ENCODE results near the gene PRKCI.
"Not testable (repeated sequence)": the region's sequence is repeated elsewhere in the genome, so short reads cannot be mapped to it uniquely, and the experiment has no call there.

Gene PRKCI

DNA sequence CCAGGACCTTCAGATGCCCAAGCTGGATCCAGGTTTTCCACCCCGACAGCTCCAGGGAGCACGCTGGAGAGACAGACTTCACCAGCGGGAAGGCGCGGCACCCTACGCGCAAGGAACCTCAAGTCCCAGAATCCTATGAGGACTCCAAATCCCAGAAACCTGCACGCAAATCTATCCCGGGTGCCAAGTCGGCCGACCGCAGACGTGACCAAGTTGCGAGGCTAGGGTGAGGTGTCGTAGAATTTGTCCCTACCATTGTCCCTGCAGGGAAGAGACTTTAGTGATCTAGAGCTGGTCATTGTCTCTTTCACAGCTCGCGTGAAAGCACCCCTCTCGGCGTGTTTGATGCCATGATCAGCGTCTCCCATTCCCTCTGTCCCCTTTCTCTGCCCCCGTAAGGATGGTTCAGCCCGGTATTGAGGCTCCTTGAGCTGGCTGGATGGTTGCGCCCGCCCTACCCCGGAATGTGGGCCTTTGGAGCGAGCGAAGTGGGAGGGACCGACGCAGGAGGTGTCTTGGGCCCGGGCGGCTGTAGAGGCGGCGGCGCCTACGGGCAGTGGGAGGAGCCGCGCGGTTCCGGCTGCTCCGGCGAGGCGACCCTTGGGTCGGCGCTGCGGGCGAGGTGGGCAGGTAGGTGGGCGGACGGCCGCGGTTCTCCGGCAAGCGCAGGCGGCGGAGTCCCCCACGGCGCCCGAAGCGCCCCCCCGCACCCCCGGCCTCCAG, at the start of gene PRKCI:
Gene PRKCI (plus strand): TSS at position 501 of the 723 bp plus-strand sequence. CDS start 246 bp downstream, outside the sequence.
- DNase-seq (ENCODE audit: low spot score): peak; percentile 87

DNA sequence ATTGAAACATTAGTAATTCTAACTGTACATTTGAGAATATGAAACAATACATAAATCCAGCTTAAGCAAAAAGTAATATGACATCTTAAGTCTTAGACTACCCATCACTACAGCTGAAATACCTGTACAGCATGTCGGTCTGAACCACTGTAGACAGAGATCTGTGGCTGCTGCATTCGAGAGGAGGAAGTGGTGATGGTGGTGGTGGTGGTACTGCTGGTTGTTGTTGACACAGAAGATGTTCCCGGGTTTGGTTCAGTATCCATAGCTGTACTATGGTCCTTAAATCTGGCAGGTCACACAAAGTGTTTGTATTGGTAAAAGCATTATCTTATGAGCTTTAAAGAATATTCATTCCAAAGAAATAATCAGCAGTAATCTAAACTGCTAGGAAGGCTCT, 43.6 kb upstream of the PRKCI start:
- DNase-seq (ENCODE audit: low spot score): no peak

DNA sequence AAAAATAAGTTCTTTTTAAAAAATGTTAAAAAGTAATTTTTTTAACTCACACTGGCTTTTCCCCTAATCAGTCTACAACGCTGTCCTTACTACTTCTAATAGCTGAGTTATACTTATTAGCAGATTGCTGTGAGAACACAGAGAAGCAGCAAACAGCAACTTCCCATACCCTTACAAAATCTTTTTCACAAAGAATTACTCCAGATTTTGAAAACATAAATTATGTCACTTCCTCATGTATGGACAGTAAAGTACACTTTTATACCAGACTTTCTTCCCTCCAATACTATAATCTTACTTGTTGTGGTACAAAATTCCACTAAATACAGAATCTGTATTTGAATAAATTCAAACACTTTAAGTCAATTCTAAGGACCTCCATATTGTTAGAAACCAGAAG, 42.8 kb upstream of the PRKCI start:
- no peak for DNase-seq (ENCODE audit: low spot score)

DNA sequence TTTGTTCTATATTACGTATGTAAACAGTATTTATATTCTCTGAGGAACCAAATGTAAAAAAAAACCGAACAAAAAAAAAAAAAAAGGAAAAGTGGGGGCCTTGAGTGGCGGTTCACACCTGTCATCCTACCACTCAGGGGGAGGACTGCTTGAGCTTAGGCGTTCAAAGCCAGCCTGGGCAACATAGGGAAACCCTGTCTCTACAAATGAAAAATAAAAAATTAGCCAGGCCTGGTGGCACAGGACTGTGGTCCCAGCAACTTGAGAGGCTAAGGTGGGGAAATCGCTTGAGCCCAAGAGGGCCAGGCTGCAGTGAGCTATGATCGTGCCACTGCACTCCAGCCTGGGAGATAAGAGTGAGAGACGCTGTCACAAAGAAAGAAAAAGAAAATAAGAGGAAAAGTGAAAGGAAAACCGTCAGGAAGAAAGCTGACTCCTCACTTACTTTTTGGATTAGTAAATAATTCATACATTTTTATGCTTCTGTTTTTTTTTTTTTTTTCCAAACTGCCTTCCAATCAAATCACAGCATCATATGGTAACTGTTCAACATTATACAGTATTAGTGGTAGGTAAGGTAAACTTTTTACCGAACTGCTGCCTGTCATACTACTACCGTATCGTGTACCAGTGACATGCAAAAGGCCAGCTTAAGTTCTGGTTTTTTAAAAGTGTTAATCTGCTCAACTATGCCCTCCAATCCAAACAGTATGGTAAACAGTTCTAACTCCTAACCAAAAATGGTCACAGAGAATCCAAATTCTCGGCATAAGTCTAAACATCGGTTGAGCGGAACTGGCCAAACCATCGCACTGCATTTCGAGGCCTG, 41.9 kb upstream of the PRKCI start:
- peak; percentile 47 for DNase-seq (ENCODE audit: low spot score)

DNA sequence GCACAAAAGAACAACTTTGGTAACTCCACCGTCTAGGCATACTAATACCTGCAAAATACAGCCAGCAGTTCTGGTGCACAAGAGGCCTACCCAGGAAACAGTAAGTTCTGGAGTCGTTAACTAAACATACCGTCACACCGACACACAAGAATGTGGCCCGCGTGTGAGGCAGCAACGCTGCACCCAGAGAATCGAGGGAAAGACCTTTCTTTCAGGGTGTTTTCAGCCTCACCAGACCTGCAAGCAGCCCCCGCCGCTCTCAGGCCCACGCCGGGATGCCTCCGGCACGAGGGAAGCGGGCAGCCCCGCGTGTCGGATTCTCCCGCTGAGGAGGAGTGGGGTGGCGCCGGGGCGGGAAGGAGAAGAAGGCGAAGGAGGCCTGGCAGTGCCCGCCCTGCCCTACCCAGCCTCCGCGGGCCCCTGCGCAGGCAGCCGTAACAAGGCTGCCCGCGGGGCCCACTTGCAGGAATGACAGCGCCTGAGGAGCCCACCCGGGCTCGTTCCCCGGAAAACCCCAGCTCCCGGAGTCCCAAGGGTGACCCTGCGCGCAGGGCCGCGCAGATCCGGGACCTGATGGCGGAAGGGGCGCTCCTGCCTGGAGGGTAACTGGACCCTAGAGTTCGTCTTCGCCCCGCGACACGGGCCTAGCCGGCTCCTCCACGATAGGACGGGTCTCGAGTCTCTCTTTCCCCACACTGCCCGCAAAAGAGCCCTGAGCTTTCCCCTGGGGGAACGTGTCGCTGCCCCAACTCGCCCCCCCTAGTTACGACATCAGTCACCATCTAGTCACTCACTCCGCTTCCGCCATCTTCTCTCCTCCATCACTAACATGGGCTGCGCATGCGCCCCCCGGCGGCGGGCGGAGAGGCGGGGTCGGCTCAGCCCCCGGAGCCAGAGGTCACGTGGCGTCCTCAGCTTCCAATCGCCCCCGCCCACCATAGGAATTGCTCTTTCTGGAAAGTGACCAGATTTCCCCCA, 41.0 kb upstream of the PRKCI start, which contains the start of gene PHC3:
Gene PHC3 (minus strand): TSS at position 826 of the 978 bp plus-strand sequence. CDS start 18 bp downstream, at position 808.
- DNase-seq (ENCODE audit: low spot score): peak; percentile 87

DNA sequence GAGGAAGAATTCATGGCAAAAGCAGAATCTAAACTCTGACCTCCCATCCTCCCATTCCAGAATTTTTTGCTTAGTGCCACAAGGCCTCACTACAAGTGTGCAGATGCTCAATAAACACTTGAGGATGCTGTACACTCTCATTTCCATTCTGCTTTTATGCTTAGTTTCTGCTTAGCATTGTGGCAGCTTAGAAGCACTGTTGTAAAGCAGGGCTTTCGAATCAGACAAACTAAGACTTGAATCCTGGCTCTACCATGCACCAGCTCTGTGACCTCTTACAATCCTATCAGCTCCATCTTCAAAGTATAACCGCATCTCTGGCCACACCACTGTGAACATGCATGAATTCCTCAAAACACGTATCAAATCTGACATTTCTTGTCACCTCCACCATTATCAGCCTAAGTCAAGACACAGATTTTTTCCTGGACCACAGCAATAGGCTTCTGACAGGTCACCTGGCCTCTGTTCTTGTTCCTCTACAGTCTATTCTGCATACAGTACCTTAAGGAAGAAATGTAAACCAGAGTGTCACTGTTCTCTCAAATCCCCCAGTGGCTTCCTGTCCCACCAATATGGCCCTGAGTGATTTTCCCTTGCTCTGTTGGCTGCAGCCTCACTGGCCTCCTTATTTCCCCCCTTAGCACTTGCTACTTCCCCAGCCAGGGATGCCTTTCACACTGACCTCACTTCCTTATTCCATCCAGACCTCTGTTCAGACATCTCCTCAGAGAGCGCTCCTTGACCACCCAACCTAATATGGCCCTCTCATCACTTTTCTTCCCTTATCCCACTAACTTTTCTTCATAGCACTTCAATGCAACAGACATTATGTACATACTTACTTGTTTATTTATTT, 32.6 kb upstream of the PRKCI start:
- no peak for DNase-seq (ENCODE audit: low spot score)

DNA sequence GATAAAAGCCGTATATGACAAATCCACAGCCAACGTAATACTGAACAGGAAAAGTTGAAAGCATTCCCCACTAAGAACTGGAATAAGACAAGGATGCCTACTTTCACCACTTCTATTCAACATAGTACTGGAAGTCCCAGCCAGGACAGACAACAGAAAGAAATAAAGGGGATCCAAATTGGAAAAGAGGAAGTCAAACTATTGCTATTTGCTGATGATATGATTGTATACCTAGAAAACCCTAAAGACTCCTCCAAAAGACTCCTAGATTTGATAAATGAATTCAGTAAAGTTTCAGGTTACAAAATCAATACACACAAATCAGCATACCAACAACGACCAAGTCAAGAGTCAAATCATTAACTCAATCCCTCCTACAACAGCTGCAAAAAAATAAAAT, 26.5 kb upstream of the PRKCI start:
- not testable (repeated sequence) for DNase-seq (ENCODE audit: low spot score)

DNA sequence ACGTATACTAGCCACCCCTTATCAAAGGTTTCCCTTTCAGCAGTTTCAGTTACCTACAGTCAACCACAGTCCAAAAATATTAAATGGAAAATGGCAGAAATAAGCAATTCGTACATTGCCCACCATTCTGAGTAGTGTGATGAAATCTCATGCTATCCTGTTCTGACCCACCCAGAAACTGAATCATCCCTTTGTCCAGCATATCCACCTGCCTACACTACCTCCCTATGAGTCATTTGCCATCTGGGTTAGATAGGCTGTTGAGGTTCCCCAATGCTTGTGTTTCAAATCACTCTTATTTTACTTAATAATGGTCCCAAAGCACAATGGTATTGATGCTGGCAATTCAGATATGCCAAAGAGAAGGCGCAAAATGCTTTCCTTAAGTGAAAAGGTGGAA, 25.4 kb upstream of the PRKCI start:
- no peak for DNase-seq (ENCODE audit: low spot score)

DNA sequence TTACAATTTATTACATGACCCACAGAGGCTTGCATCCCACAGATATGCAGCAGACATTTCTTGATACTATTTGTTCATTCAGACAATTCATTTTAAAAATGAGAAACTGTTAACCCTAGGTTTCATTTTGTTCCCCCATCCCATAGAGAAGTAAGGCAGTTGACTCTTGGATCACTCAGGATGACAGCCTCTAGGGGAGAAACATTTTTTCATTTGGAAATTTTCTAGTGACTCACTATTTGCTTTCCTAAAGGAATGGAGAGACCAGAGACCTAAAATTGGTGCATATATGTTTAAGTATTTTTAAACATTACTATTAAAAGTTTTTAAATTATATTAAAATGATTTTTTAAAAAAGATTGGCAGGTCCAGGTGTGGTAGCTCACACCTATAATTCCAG, 21.2 kb upstream of the PRKCI start:
- DNase-seq (ENCODE audit: low spot score): no peak

DNA sequence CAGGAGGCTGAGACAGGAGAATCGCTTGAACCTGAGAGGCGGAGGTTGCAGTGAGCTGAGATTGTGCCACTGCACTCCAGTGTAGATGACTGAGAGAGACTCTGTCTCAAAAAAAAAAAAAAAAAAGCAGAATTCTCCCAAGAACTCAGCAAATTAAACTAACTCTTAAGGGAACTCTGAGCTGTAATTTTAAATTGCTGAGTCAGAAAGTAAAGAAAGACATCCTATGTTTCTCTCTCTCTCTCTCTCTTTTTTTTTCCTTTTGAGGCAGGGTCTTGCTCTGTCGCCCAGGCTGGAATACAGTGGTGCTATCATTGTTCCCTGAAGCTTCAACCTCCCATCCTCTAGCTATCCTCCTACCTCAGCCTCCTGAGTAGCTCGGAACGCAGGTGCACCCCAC, 20.7 kb upstream of the PRKCI start:
- no peak for DNase-seq (ENCODE audit: low spot score)

DNA sequence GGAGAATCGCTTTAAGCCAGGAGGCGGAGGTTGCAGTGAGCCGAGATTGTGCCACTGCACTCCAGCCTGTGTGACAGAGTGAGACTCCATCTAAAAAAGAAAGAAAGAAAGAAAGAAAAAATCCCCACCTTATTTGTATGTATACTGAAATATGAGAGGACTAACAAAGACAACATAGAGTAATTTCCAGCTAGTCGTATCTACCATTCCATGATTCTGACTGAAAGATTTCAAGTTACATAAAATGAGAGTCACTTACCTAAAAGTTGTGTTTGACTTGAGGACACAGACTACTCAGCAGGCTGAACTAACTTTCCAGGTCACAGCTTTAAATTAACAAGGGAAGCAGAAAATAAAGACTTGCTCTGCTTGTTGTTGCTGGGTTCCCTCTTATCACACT, 18.8 kb upstream of the PRKCI start:
- no peak for DNase-seq (ENCODE audit: low spot score)

DNA sequence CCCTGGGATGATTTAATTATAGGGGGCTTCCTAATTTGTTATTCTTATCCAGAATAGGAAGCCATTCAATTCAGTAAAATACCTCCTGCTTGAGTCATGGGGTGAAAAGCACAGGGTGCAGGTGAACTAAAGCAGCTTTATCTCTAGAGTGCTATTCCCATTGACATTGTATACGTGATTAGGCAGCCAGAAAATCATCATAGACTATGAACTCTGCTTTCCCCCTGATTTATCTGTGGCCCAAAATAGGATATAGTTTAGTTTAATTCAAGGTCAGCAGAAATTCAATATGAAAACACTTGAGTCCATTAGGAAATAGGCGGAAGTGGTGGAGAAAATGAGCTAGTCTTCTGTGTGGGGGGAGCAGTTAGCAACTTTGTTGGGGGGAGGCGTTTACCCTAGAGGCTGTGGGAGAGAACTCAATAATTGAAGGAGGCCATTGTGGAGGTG, 18.2 kb upstream of the PRKCI start:
- DNase-seq (ENCODE audit: low spot score): no peak

DNA sequence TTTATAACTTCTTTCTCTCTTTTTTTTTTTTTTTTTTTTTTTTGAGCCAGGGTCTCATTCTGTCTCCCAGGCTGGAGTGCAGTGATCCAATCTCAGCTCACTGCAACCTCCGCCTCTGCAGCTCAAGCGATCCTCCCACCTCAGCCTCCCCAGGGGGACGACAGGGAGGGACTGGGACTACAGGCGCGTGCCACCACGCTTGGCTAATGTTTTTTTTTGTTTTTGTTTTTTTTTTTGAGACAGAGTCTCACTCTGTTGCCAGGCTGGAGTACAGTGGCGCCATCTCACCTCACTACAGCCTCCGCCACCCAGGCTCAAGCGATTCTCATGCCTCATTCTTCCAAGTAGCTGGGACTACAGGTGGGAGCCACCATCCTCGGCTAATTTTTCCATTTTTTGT, 17.7 kb upstream of the PRKCI start:
- DNase-seq (ENCODE audit: low spot score): no peak

DNA sequence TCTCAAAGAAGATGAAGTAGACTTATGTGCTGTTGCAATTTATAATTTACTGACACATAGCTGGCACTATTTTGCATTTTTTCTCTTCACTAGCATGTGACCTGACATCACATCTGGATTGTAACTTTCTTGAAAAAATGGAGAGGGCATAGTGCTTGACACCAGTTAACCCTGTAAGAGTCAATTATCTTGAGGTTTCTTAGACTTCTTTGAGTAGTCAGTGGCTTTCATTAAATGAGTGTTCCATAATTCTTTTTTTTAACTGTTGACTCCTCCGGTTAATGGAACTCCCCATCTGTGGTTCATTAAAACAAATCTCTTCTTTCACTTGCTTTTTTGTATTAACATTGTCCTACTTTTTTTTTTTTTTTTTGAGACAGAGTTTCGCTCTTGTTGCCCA, 16.9 kb upstream of the PRKCI start:
- DNase-seq (ENCODE audit: low spot score): no peak

DNA sequence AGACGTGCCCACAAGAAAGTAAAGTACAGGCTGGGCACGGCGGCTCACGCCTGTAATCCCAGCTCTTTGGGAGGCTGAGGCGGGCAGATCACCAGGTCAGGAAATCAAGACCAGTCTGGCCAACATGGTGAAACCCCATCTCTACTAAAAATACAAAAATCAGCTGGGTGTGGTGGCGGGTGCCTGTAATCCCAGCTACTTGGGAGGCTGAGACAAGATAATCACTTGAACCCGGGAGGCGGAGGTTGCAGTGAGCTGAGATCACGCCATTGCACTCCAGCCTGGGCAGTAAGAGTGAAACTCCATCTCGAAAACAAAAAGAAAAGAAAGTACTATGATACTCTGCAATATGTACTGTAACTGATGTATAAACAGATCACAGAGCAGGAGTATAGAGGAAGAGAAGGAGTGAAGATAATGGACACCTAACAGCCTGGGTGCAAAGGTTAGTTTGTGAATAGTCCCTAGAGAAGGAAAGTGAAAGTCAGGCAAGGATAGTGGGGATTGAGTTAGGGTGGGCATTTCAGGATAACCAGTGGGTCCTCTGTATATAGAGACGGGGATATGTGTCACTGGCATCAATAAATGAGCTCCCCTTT, 16.0 kb upstream of the PRKCI start:
- not testable (repeated sequence) for DNase-seq (ENCODE audit: low spot score)

DNA sequence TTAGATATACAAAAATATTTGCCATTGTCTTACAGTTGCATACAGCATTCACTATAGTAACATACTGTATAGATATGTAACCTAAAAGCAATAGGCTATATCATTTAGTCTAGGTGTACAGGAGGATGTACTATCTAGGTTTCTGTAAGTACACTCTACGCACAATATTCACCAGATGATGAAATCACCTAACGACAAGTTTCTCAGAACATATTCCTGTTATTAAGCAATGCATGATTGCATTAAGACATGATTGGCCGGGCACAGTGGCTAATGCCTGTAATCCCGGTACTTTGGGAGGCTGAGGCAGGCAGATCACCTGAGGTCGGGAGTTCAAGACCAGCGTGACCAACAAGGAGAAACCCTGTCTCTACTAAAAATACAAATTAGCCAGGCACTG, 14.5 kb upstream of the PRKCI start:
- no peak for DNase-seq (ENCODE audit: low spot score)

DNA sequence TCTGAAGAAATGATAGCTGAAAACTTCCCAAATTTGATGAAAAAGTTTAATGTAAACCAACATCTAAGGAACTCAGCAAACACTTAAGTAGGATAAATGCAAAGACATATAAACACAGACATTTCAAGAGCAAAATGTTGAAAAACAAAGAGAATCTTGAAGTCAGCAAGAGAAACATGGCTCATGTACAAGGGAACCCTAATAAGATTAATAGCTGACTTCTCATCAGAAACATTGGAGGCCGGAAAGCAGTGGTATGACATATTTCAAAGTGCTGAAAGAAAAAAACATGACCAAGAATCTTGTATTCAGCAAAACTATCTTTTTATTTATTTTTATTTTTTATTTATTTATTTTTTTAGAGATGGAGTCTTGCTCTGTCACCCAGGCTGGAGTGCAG, 10.6 kb upstream of the PRKCI start:
- DNase-seq (ENCODE audit: low spot score): no peak

DNA sequence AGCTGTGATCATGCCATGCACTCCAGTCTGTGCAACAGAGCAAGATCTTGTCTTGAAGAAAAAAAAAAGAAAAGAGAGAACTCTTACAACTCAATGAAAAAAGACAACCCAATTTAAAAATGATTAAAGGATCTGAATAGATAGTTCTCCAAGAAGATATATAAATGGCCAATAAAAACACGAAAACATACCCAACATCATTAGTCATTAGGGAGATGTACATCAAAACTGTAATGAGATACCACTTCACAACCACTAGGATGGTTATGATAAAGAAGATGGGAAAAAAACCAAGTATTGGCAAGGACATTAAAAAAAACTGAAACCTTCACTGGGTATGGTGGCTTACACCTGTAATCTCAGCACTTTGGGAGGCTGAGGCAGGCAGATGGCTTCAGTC, 2.4 kb upstream of the PRKCI start:
- DNase-seq (ENCODE audit: low spot score): no peak

DNA sequence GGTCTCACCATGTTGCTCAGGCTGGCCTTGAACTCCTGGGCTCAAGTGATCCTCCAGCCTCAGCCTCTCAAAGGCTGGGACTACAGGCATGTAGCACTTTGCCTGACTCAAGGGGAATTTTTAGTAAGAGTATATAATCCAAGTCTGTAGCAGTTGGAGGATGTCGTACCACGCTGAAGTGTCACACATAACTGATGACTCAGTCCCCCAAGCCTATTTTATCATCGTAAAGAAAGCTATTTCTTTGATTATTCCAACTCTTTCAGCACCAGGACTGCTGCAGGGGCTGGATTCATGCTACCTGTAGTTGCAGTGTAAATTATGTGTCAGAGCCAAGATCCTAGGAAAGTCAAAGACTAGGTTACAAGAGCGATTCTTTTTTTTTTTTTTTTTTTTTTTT, 1.4 kb upstream of the PRKCI start:
- no peak for DNase-seq (ENCODE audit: low spot score)

DNA sequence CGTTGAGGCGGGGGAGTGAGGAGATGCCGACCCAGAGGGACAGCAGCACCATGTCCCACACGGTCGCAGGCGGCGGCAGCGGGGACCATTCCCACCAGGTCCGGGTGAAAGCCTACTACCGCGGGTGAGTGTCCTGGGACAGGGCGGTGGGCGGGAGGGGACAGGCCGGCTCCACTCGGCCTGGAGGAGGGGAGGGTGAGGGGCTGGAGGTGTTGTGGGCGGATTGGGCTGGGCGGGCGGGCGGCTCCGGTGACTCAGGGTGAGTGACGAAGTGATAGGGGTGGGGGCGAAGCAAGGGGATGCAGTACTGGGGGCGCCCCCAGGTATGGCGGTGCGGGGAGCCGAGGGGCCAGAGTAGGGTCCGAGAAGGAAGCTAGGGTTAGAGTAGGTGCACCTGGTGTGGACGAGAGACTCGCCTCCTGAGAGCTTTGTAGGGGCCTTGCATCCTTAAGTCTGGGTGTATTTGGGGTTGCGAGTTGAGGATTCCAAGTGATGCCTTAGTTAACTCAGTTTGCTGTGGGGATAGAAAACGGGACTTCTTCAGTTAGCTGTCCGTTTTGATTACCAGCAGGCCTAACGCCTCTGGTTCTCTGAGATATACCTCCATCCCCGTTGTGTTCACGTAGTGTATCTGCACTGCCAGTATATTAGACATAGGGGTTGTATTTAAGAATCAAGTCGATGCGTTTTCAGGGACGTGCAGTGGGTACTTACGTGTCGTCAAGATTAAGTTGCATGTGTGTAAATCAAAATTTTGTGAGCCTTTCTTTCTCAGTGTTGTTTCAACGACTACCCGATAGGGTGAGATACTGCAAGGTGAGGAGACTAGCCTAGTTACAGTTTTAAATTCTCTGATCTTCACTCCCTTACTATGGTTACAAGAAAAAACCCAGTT, 670 bp downstream of the PRKCI start:
- peak; percentile 9 for DNase-seq (ENCODE audit: low spot score)
